HCT116 (cell line): ENCODE data around the gene CRTC3. TPM values are rescaled to one million over a fixed set of nuclear protein-coding genes. Genes with fewer than 3 reads are reported as not detected.

Experiments
- ATAC-seq: fragments of 200-7000 bp; cut with Tn5 transposase; 2 replicates; pipeline ENCODE4 v1.9.1; 2020; ENCODE audit warnings: mild to moderate bottlenecking, moderate library complexity
- BruUV-seq: library from RNA; stranded (reverse); fragments of 400-500 nt; replicated peaks from 2 replicates; lab custom pipeline; 2021; lab: Mats Ljungman, UMichigan
- CTCF ChIA-PET: fragments of 300-600 bp; sonication (Branson Sonifier 250); formaldehyde crosslinking; loops from one replicate; lab custom pipeline; 2021; ENCODE audit warnings: antibody characterized with exemption; lab: Charles Lee
- POLR2A ChIA-PET: fragments of 300-600, 350-600 bp; sonication (Branson Sonifier 250); formaldehyde crosslinking; loops from one replicate; lab custom pipeline; 2021; ENCODE audit warnings: antibody characterized with exemption; lab: Charles Lee
- RAD21 ChIA-PET, 2 experiments: fragments of 300-600 bp; sonication (Branson Sonifier 250); formaldehyde crosslinking; loops; one replicate each; lab custom pipeline; 2023; ENCODE audit warnings: low total read pairs in 2 of 2; ENCODE audit not compliant: uncharacterized antibody in 2 of 2, unreplicated experiment in 2 of 2, low non-redundant PET in 1 of 2; lab: Charles Lee
- DNase-seq: peaks from one replicate; pipeline ENCODE4 v3.0.0-alpha.2; 2010; ENCODE audit warnings: low read depth, low spot score
- H2AFZ ChIP-seq: fragments of 200-600 bp; shearing (Covaris generic), sonication (generic); 2 replicates; pipeline ENCODE4 v1.6.1; 2017; ENCODE audit warnings: low read depth, mixed run types, mixed read lengths, antibody characterized with exemption, low read length; ENCODE audit not compliant: poor library complexity, severe bottlenecking
- H3K27ac ChIP-seq: 2 replicates; pipeline ENCODE4 v1.5.1; 2012; ENCODE audit warnings: low read depth, low read length
- H3K27me3 ChIP-seq: fragments of 200-600 bp; sonication (generic); 2 replicates; pipeline ENCODE4 v1.6.1; 2016; ENCODE audit warnings: mixed run types, low read length, mixed read lengths; ENCODE audit not compliant: insufficient read depth
- H3K36me3 ChIP-seq, 2 experiments: fragments of 200-500 bp in 1 of 2; fragments of 200-600 bp in 1 of 2; sonication (Bioruptor generic) in 1 of 2; sonication (generic) in 1 of 2; 2 replicates each; pipeline versions ENCODE4 v1.5.1 to v1.6.1; 2014 to 2016; ENCODE audit warnings: low read length in 2 of 2, inconsistent platforms in 1 of 2, mixed read lengths in 1 of 2, mixed run types in 1 of 2; ENCODE audit not compliant: insufficient read depth in 2 of 2, control insufficient read depth in 1 of 2
- H3K4me1 ChIP-seq, 2 experiments: fragments of 200-600 bp in 1 of 2; sonication (generic) in 1 of 2; 2 replicates each; pipeline versions ENCODE4 v1.5.1 to v1.6.1; 2012 to 2017; ENCODE audit warnings: low read length in 2 of 2, inconsistent platforms in 1 of 2, mild to moderate bottlenecking in 1 of 2, mixed read lengths in 1 of 2, mixed run types in 1 of 2, moderate library complexity in 1 of 2; ENCODE audit not compliant: insufficient read depth in 2 of 2, control insufficient read depth in 1 of 2
- H3K4me2 ChIP-seq: fragments of 200-600 bp; sonication (generic); 2 replicates; pipeline ENCODE4 v1.6.1; 2017; ENCODE audit warnings: mixed run types, low read length, mixed read lengths
- H3K4me3 ChIP-seq, 2 experiments: fragments of 200-600 bp in 1 of 2; sonication (generic) in 1 of 2; replicated peaks in 1 of 2; 2 replicates each; pipeline ENCODE4 v1.5.1; 2011 to 2016; ENCODE audit warnings: low read length in 2 of 2, control low read depth in 1 of 2, low read depth in 1 of 2, mild to moderate bottlenecking in 1 of 2, mixed read lengths in 1 of 2, mixed run types in 1 of 2
- H3K79me2 ChIP-seq: fragments of 200-600 bp; sonication (generic); 2 replicates; pipeline ENCODE4 v1.6.1; 2017; ENCODE audit warnings: mild to moderate bottlenecking, mixed run types, low read length, moderate library complexity, mixed read lengths; ENCODE audit not compliant: insufficient read depth
- H3K9ac ChIP-seq: fragments of 200-600 bp; sonication (generic); 2 replicates; pipeline ENCODE4 v1.6.1; 2016; ENCODE audit warnings: low read length, mixed read lengths
- H3K9me2 ChIP-seq: fragments of 200-600 bp; sonication (generic), shearing (Covaris generic); 2 replicates; pipeline ENCODE4 v1.6.1; 2017; ENCODE audit warnings: mixed run types, mild to moderate bottlenecking, moderate library complexity; ENCODE audit not compliant: insufficient read depth
- H3K9me3 ChIP-seq, 2 experiments: fragments of 200-500 bp in 1 of 2; fragments of 200-600 bp in 1 of 2; sonication (Bioruptor generic) in 1 of 2; sonication (generic) in 1 of 2; 2 replicates each; pipeline ENCODE4 v1.6.1; 2014 to 2017; ENCODE audit warnings: low read length in 2 of 2, mixed read lengths in 2 of 2, inconsistent platforms in 1 of 2, low read depth in 1 of 2, mild to moderate bottlenecking in 1 of 2, mixed run types in 1 of 2, moderate library complexity in 1 of 2; ENCODE audit not compliant: control insufficient read depth in 1 of 2, insufficient read depth in 1 of 2
- H4K20me1 ChIP-seq: fragments of 200-600 bp; sonication (generic), shearing (Covaris generic); 2 replicates; pipeline ENCODE4 v1.6.1; 2017; ENCODE audit warnings: mixed run types, mild to moderate bottlenecking, moderate library complexity; ENCODE audit not compliant: insufficient read depth
- ATF3 ChIP-seq: IDR thresholded peaks from 2 replicates; pipeline ENCODE4 v1.6.1; 2012
- CBX3 ChIP-seq: IDR thresholded peaks from 2 replicates; pipeline ENCODE4 v1.6.1; 2012; ENCODE audit warnings: low read depth
- CEBPB ChIP-seq: IDR thresholded peaks from 2 replicates; pipeline ENCODE4 v1.6.1; 2012; ENCODE audit warnings: low read depth
- EGR1 ChIP-seq: IDR thresholded peaks from 2 replicates; pipeline ENCODE4 v1.6.1; 2012; ENCODE audit warnings: low read depth
- ELF1 ChIP-seq: IDR thresholded peaks from 2 replicates; pipeline ENCODE4 v1.6.1; 2012; ENCODE audit warnings: low read depth, borderline replicate concordance
- EZH2phosphoT487 ChIP-seq: fragments of 200-600 bp; IDR thresholded peaks from 2 replicates; pipeline ENCODE4 v1.6.1; 2018; ENCODE audit warnings: antibody characterized with exemption, borderline replicate concordance
- POLR2A ChIP-seq: IDR thresholded peaks from 2 replicates; pipeline ENCODE4 v1.7.0; 2011; ENCODE audit warnings: borderline replicate concordance; ENCODE audit not compliant: insufficient read depth, insufficient read length; ENCODE audit errors: extremely low read depth
- RAD21 ChIP-seq: IDR thresholded peaks from 2 replicates; pipeline ENCODE4 v1.6.1; 2012; ENCODE audit warnings: low read depth, mild to moderate bottlenecking
- SIN3A ChIP-seq: IDR thresholded peaks from 2 replicates; pipeline ENCODE4 v1.6.1; 2012; ENCODE audit warnings: low read depth
- SP1 ChIP-seq: IDR thresholded peaks from 2 replicates; pipeline ENCODE4 v1.6.1; 2012; ENCODE audit warnings: low read depth
- SRF ChIP-seq: IDR thresholded peaks from 2 replicates; pipeline ENCODE4 v1.6.1; 2012; ENCODE audit warnings: low read depth
- ZNF274 ChIP-seq: fragments of 200-500 bp; sonication (Bioruptor generic); IDR thresholded peaks from 2 replicates; pipeline ENCODE4 v1.6.1; 2014; ENCODE audit warnings: mild to moderate bottlenecking, low read depth, low read length, inconsistent platforms
- intact Hi-C: fragments of 100-400 bp; cut with micrococcal nuclease; formaldehyde crosslinking; loops from 2 replicates; pipeline ENCODE4 v1.10.0; 2022
- total RNA-seq: library from RNA; stranded (reverse); gene quantifications from one replicate; pipeline ENCODE4 v1.2.1, GENCODE V29; 2021; ENCODE audit not compliant: unreplicated experiment
- TF ChIP-seq, protein P1 (sequence below): IDR thresholded peaks from 2 replicates; pipeline ENCODE4 v1.6.1; 2012; ENCODE audit warnings: low read depth

The CRTC3 gene
- total RNA-seq, 1 experiment from 2014 or later, result 20.7 TPM

DNA sequence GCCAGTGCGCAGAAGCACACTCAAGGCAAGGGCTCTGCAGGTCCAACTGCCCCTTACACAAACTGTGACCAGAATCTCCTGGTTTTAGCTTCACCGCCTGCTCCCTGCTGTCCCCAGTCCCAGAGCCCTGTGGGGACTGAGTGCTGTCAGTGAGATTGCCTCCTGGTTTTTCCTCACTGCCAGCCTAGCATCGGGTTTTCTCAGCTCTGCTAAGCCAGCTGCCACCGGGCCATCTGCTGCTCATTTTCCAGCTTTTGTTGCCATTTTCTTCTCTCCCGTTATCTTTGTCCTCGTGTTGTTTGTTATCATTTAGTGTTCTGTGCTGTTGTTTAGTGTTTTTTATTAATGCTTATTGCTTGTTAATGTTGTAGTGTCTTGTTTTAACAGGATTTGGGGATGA lies 108.0 kb downstream of the CRTC3 start:
- no TSS peak for BruUV-seq
- H3K4me2 ChIP-seq, result no peak overlapping the region
- ChIA-PET POLR2A (no interaction called here), CTCF (no interaction called here), RAD21 (no interaction called here)
- no peak for DNase-seq
- no peak overlapping the region for H3K4me3 ChIP-seq
- H2AFZ ChIP-seq, result no peak overlapping the region
- H3K27me3 ChIP-seq, result no peaks in the 10 kb centered on the region
- no peak overlapping the region for H3K9ac ChIP-seq
- no peak for ATAC-seq
- H3K9me2 ChIP-seq, result no peaks in the 10 kb centered on the region
- H3K9me3 ChIP-seq, result no peaks in the 10 kb centered on the region
- intact Hi-C loops, result no loop called here
- H3K79me2 ChIP-seq, result no peaks in the 10 kb centered on the region
- H4K20me1 ChIP-seq, result no peaks in the 10 kb centered on the region
- TF ChIP-seq ATF3 (no peak), RAD21 (no peak), SRF (no peak), SIN3A (no peak)
- TF ChIP-seq, protein P1, sequence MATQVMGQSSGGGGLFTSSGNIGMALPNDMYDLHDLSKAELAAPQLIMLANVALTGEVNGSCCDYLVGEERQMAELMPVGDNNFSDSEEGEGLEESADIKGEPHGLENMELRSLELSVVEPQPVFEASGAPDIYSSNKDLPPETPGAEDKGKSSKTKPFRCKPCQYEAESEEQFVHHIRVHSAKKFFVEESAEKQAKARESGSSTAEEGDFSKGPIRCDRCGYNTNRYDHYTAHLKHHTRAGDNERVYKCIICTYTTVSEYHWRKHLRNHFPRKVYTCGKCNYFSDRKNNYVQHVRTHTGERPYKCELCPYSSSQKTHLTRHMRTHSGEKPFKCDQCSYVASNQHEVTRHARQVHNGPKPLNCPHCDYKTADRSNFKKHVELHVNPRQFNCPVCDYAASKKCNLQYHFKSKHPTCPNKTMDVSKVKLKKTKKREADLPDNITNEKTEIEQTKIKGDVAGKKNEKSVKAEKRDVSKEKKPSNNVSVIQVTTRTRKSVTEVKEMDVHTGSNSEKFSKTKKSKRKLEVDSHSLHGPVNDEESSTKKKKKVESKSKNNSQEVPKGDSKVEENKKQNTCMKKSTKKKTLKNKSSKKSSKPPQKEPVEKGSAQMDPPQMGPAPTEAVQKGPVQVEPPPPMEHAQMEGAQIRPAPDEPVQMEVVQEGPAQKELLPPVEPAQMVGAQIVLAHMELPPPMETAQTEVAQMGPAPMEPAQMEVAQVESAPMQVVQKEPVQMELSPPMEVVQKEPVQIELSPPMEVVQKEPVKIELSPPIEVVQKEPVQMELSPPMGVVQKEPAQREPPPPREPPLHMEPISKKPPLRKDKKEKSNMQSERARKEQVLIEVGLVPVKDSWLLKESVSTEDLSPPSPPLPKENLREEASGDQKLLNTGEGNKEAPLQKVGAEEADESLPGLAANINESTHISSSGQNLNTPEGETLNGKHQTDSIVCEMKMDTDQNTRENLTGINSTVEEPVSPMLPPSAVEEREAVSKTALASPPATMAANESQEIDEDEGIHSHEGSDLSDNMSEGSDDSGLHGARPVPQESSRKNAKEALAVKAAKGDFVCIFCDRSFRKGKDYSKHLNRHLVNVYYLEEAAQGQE, result no peak
- peaks cover 3 to 18% of the 10 kb centered on the region in 2 experiments; a peak in 2 of 4 replicates for H3K36me3 ChIP-seq
- no peaks in the 10 kb centered on the region for H3K4me1 ChIP-seq
- no peak overlapping the region for H3K27ac ChIP-seq

GRCh38 chr15:90638201-90638691 lies 108.5 kb downstream of the CRTC3 start:
- Histone ChIP-seq H3K27ac (no peak overlapping the region), H3K36me3 (peaks cover 0 to 20% of the 10 kb centered on the region in 2 experiments; a peak in 1 of 4 replicates), H3K9me2 (no peaks in the 10 kb centered on the region), H3K9me3 (no peaks in the 10 kb centered on the region), H3K4me1 (no peaks in the 10 kb centered on the region), H3K4me2 (no peak overlapping the region), H3K9ac (no peak overlapping the region), H2AFZ (no peak overlapping the region), H3K79me2 (no peaks in the 10 kb centered on the region), H3K27me3 (no peaks in the 10 kb centered on the region), H3K4me3 (no peak overlapping the region), H4K20me1 (no peaks in the 10 kb centered on the region)
- no TSS peak for BruUV-seq
- ChIA-PET RAD21 (no interaction called here), CTCF (interaction anchor here (0.9 kb wide), 1 partner anchor 10 kb away, joined by 3 read pairs; no protein-coding TSS in a partner anchor), POLR2A (no interaction called here)
- TF ChIP-seq SP1 (no peak), CEBPB (no peak), CBX3 (no peak), EGR1 (no peak), POLR2A (no peak), ZNF274 (no peak), EZH2phosphoT487 (no peak), ELF1 (no peak), RAD21 (no peak)
- ATAC-seq (no peak), DNase-seq (no peak)
- intact Hi-C loops, result no loop called here
